Body of pancreas (tissue), 4 donors: ENCODE data around the gene ZNF516.

Experiments used
- CTCF ChIP-seq, 7 experiments: fragments of 450-650 bp in 4 of 7; fragments of 200-600 bp in 3 of 7; sonication (generic) in 3 of 7; IDR thresholded peaks; one replicate each; pipeline ENCODE4 v1.5.1; 2016 to 2019; ENCODE audit warnings: antibody characterized with exemption in 7 of 7
- POLR2A ChIP-seq, 3 donors: fragments of 450-650 bp; IDR thresholded peaks; one replicate each; pipeline ENCODE4 v1.6.1; 2016; ENCODE audit warnings: antibody characterized with exemption in 3 of 3, mild to moderate bottlenecking in 2 of 3

- TF ChIP-seq CTCF (IDR thresholded peaks at IDR 0.05) (no peak), POLR2A (IDR thresholded peaks at IDR 0.05) (no peak)
Observed at GRCh38 chr18:76384861-76385680, 110.0 kb downstream of the ZNF516 start.
